Kidney (tissue), 14 donors: ENCODE data around the gene RNF157. TPM values are rescaled to one million over a fixed set of nuclear protein-coding genes. Genes with fewer than 3 reads are reported as not detected.

Source experiments
- DNase-seq, 5 donors: peaks; one replicate each; pipeline ENCODE4 v3.0.0-alpha.2; 2013 to 2020
- FAIRE-seq: peaks from 2 replicates; lab custom pipeline; 2012; peaks lifted over from hg19 to GRCh38; lab: Jason Lieb, UNC
- H3K27ac ChIP-seq, 2 donors: one replicate each; pipeline ENCODE4 v1.7.0; 2013; ENCODE audit warnings: low read depth in 2 of 2, low read length in 2 of 2, inconsistent platforms in 1 of 2
- H3K27me3 ChIP-seq: one replicate; pipeline ENCODE4 v1.7.1; 2013; ENCODE audit warnings: low read length, inconsistent platforms; ENCODE audit not compliant: control insufficient read depth, insufficient read depth
- H3K36me3 ChIP-seq, 3 donors: one replicate each; pipeline versions ENCODE4 v1.7.0 to v1.7.1; 2013; ENCODE audit warnings: low read length in 3 of 3, control low read depth in 1 of 3, inconsistent platforms in 1 of 3; ENCODE audit not compliant: insufficient read depth in 3 of 3, control insufficient read depth in 2 of 3
- H3K4me1 ChIP-seq, 3 donors: one replicate each; pipeline versions ENCODE4 v1.7.0 to v1.7.1; 2013; ENCODE audit warnings: low read length in 3 of 3, inconsistent platforms in 1 of 3, low read depth in 1 of 3; ENCODE audit not compliant: control insufficient read depth in 2 of 3, insufficient read depth in 2 of 3
- H3K4me3 ChIP-seq, 3 donors: one replicate each; pipeline versions ENCODE4 v1.7.0 to v1.8.1; 2013; ENCODE audit warnings: low read length in 3 of 3, control low read depth in 1 of 3, inconsistent platforms in 1 of 3
- H3K9ac ChIP-seq, 3 donors: one replicate each; pipeline versions ENCODE4 v1.7.0 to v1.7.1; 2013; ENCODE audit warnings: low read length in 3 of 3, control low read depth in 1 of 3, inconsistent platforms in 1 of 3
- H3K9me3 ChIP-seq, 3 donors: one replicate each; pipeline versions ENCODE4 v1.7.0 to v1.7.1; 2013; ENCODE audit warnings: low read length in 3 of 3, control low read depth in 1 of 3, inconsistent platforms in 1 of 3; ENCODE audit not compliant: control insufficient read depth in 2 of 3, insufficient read depth in 1 of 3
- intact Hi-C: fragments of 100-400 bp; cut with DNase I; formaldehyde crosslinking; loops from one replicate; pipeline ENCODE4 v1.11.1; 2022
- polyA plus RNA-seq: library from polyadenylated mRNA; stranded (reverse); fragments of 350-450 nt; fragmentation: Illumina TruSeq; extraction: RNeasy Lipid Tissue Mini Kit (QIAGEN cat#74804); gene quantifications from one replicate; pipeline ENCODE4 v1.2.3, GENCODE V29; 2014; ENCODE audit warnings: low read depth, low replicate concordance; ENCODE audit not compliant: insufficient read depth
- total RNA-seq: library from RNA; stranded (reverse); fragmentation: NEBNext Ultra II Directional; extraction: Animal tissue kit (Norgen Biotek cat#: 25700); gene quantifications from one replicate; pipeline ENCODE4 v1.2.1, GENCODE V29; 2021
- TF ChIP-seq, protein P1 (sequence below): IDR thresholded peaks from 3 replicates; pipeline ENCODE4 v1.5.1; 2012; ENCODE audit warnings: mild to moderate bottlenecking, moderate library complexity, borderline replicate concordance; ENCODE audit not compliant: insufficient read depth; ENCODE audit errors: extremely low read depth
- donor health status: control.
- donor health status: control.
- donor health status: control.
- donor health status: control.
- donor health status: control.
- donor health status: DM: yes; HTN: yes; CAD: no.
- donor health status: Normal renal cell carcinoma (clear cell type).

Gene RNF157
- total and polyA plus RNA-seq, 2 donors from 2014 or later, result 4.8 to 12.4 TPM

DNA sequence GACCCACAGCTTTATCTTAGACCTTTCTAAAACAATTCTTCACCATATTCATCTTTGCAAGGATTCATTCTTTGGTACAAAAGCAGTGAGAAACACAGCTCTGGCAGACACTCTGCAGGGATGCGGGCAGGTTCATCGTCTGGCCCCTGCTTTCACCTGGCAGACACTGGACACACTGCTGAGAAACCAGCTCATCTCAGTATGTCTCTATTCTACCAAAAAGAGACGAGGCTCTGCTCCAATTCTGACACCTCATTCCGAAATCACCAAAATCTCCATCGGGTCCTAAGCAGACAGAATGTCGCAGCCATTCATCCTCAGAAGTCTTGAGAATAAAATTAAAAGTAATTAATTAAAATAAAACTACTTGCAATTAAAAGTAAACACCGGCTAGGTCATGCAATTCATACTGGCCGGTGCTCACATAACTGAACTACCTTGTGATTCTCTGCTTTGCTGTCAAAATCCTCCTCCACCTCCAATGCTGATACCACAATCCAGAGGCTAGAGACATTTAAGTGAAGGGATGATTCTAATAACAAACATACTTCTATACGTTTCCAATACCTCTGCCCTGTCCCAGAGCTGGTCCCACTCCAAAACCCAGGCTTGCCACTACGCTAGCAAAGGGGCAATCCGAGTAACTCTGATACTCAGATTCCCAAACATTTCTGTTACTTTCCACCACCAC is 1.3 kb downstream of the RNF157 start:
- H3K9ac ChIP-seq, result no peak overlapping the region
- intact Hi-C loops, result no loop called here
- no peak for FAIRE-seq

DNA sequence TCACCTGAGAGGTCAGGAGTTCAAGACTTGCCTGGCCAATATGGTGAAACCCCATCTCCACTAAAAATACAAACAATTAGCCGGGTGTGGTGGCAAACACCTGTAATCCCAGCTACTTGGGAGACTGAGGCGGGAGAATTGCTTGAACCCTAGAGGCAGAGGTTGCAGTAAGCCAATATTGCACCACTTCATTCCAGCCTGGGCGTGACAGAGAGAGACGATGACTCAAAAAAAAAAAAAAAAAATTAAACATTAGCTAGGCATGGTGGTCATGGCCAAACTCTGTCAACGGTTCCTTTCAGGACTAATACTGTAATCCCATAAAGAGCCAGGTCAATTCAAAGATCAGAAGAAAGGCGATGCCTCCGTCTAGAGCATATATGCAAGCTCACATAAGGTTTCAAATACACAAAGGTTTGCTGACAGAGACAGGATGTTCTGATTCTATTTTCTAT is 2.4 kb downstream of the RNF157 start:
- H3K36me3 ChIP-seq, result no peaks in the 10 kb centered on the region
- H3K4me1 ChIP-seq, result no peaks in the 10 kb centered on the region
- intact Hi-C loops, result no loop called here
- no peak overlapping the region for H3K4me3 ChIP-seq
- H3K9ac ChIP-seq, result no peak overlapping the region
- TF ChIP-seq, protein P1, sequence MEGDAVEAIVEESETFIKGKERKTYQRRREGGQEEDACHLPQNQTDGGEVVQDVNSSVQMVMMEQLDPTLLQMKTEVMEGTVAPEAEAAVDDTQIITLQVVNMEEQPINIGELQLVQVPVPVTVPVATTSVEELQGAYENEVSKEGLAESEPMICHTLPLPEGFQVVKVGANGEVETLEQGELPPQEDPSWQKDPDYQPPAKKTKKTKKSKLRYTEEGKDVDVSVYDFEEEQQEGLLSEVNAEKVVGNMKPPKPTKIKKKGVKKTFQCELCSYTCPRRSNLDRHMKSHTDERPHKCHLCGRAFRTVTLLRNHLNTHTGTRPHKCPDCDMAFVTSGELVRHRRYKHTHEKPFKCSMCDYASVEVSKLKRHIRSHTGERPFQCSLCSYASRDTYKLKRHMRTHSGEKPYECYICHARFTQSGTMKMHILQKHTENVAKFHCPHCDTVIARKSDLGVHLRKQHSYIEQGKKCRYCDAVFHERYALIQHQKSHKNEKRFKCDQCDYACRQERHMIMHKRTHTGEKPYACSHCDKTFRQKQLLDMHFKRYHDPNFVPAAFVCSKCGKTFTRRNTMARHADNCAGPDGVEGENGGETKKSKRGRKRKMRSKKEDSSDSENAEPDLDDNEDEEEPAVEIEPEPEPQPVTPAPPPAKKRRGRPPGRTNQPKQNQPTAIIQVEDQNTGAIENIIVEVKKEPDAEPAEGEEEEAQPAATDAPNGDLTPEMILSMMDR, result no peak
- H3K9me3 ChIP-seq, result no peaks in the 10 kb centered on the region
- H3K27ac ChIP-seq, result no peak overlapping the region
- no peaks in the 10 kb centered on the region for H3K27me3 ChIP-seq
- DNase-seq (no peak), FAIRE-seq (no peak)

More for the DNA sequence above, 1.3 kb downstream of the RNF157 start:
- Histone ChIP-seq H3K4me1 (no peaks in the 10 kb centered on the region), H3K27me3 (no peaks in the 10 kb centered on the region), H3K4me3 (no peak overlapping the region), H3K36me3 (no peaks in the 10 kb centered on the region), H3K27ac (no peak overlapping the region), H3K9me3 (no peaks in the 10 kb centered on the region)
- DNase-seq, result no peak
- TF ChIP-seq, protein P1, result no peak

DNA sequence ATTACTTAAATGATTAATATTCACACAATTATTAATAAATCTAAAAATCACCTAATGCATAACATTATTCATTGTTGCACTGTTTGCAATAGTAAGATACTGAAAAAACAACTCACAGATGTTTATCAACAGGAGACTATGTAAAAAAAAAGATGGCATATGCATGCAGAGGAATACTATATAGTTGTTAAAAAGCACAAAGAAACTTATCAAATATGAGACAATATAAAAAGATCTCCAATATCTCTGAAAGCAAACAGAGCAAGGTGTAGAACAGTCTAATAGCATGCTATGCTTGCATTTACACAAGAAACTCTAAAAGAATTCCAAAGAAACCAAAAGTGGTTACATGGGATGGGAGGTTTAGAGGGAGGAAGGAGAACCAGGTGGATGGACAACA is 3.7 kb downstream of the RNF157 start:
- TF ChIP-seq, protein P1, result no peak
- Histone ChIP-seq H3K9me3 (no peaks in the 10 kb centered on the region), H3K9ac (no peak overlapping the region), H3K27ac (no peak overlapping the region), H3K27me3 (no peaks in the 10 kb centered on the region), H3K36me3 (no peaks in the 10 kb centered on the region), H3K4me3 (no peak overlapping the region), H3K4me1 (no peaks in the 10 kb centered on the region)
- DNase-seq (no peak), FAIRE-seq (no peak)
- intact Hi-C loops, result no loop called here
